ENCODE measurements around the gene ABHD2.

The ABHD2 gene

DNA sequence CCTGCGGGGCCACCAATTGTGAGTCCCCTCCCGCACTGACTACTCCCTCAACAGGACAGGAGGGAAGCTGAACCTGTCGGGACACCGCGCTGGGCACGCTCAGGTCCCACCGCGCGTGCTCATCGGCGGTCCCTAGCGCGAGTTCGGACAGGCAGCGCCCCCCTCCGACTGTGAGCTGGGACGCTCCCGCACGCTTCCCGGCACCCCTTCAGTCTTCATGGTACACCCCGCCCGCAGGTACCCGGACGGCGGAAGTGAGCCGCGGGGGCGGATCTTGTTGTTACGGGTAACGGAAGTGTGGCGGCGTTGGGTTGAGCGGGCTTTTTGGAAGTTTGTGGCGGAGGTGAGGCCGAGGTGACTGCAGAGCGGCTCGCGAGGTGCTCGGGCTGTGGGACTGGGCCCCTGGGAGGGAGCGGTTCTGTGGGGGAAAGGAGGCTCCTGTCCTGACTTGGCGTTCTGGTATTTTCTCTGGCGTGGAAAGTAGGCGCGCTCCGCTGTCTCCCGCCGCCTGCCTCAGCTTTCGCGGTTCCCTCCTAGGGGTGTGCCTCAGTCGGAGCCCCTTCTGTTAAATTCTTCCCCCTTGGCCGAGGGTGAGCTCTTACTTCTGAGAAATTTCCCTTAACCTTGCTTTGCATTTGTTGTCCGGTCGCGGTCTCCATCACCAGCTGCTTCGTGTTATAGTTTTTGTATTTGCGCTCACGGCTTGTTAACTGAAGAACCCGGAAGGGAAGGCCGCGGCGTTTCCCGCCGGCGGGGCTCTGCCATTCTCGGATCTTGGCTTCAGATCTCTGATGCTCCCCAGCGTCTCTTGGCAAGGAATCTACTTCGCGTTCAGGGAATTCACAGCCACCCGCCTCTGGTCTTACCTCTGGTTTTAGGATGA is 155.7 kb downstream of the ABHD2 start, which contains the start of gene FANCI (continued):
- TF ChIP-seq, protein P1, sequence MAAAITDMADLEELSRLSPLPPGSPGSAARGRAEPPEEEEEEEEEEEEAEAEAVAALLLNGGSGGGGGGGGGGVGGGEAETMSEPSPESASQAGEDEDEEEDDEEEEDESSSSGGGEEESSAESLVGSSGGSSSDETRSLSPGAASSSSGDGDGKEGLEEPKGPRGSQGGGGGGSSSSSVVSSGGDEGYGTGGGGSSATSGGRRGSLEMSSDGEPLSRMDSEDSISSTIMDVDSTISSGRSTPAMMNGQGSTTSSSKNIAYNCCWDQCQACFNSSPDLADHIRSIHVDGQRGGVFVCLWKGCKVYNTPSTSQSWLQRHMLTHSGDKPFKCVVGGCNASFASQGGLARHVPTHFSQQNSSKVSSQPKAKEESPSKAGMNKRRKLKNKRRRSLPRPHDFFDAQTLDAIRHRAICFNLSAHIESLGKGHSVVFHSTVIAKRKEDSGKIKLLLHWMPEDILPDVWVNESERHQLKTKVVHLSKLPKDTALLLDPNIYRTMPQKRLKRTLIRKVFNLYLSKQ (tag by site-specific recombination; IDR thresholded peaks at IDR 0.05; ENCODE audit: borderline replicate concordance): no peak
- TF ChIP-seq, protein P2, sequence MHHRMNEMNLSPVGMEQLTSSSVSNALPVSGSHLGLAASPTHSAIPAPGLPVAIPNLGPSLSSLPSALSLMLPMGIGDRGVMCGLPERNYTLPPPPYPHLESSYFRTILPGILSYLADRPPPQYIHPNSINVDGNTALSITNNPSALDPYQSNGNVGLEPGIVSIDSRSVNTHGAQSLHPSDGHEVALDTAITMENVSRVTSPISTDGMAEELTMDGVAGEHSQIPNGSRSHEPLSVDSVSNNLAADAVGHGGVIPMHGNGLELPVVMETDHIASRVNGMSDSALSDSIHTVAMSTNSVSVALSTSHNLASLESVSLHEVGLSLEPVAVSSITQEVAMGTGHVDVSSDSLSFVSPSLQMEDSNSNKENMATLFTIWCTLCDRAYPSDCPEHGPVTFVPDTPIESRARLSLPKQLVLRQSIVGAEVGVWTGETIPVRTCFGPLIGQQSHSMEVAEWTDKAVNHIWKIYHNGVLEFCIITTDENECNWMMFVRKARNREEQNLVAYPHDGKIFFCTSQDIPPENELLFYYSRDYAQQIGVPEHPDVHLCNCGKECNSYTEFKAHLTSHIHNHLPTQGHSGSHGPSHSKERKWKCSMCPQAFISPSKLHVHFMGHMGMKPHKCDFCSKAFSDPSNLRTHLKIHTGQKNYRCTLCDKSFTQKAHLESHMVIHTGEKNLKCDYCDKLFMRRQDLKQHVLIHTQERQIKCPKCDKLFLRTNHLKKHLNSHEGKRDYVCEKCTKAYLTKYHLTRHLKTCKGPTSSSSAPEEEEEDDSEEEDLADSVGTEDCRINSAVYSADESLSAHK (tag by site-specific recombination; IDR thresholded peaks at IDR 0.05): no peak
- TF ChIP-seq ZNF354C (tag by site-specific recombination; IDR thresholded peaks at IDR 0.05; ENCODE audit: borderline replicate concordance, low read depth) (no peak), ZBTB7A (tag by site-specific recombination; IDR thresholded peaks at IDR 0.05; ENCODE audit: low read depth) (no peak), HOXC10 (CRISPR knock-in tag; IDR thresholded peaks at IDR 0.05) (peak; percentile 92; the same call in 1 of the 2 replicates), ZNF654 (tag by site-specific recombination; IDR thresholded peaks at IDR 0.05; ENCODE audit: low read depth) (peak; percentile 22; the same call in 1 of the 2 replicates), REPIN1 (tag by site-specific recombination; IDR thresholded peaks at IDR 0.05; ENCODE audit: low read depth) (no peak), ZFHX2 (tag by site-specific recombination; conservative IDR thresholded peaks at IDR 0.05) (peak; percentile 50; the same call in 1 of the 2 replicates), ZNF76 (tag by site-specific recombination; IDR thresholded peaks at IDR 0.05; ENCODE audit: borderline replicate concordance, low read depth) (peak; percentile 77), ZFP37 (tag by site-specific recombination; IDR thresholded peaks at IDR 0.05) (peak; percentile 71), ZNF404 (tag by site-specific recombination; IDR thresholded peaks at IDR 0.05) (no peak), ZNF621 (tag by site-specific recombination; IDR thresholded peaks at IDR 0.05) (no peak), ZNF324 (tag by site-specific recombination; IDR thresholded peaks at IDR 0.05) (no peak; the same call in 1 of the 2 replicates), ZNF548 (tag by site-specific recombination; IDR thresholded peaks at IDR 0.05) (0 out of 2 replicates have a peak, but pooled peaks have one; percentile 23), MEIS1 (CRISPR knock-in tag; IDR thresholded peaks at IDR 0.05; ENCODE audit: borderline replicate concordance) (no peak), ZNF19 (tag by site-specific recombination; IDR thresholded peaks at IDR 0.05; ENCODE audit: low read depth) (no peak), BCL11A (tag by site-specific recombination; IDR thresholded peaks at IDR 0.05; ENCODE audit: low read depth) (no peak), ZNF157 (tag by site-specific recombination; IDR thresholded peaks at IDR 0.05) (no peak), SP3 (tag by site-specific recombination; IDR thresholded peaks at IDR 0.05) (peak; percentile 62; the same call in 1 of the 2 replicates), ZNF623 (tag by site-specific recombination; IDR thresholded peaks at IDR 0.05) (no peak), ZNF785 (tag by site-specific recombination; IDR thresholded peaks at IDR 0.05) (no peak), SALL2 (tag by site-specific recombination; IDR thresholded peaks at IDR 0.05; ENCODE audit: borderline replicate concordance) (no peak), ZNF629 (tag by site-specific recombination; IDR thresholded peaks at IDR 0.05) (peak; percentile 68), SP2 (tag by site-specific recombination; IDR thresholded peaks at IDR 0.05) (peak; percentile 81), ZNF391 (tag by site-specific recombination; IDR thresholded peaks at IDR 0.05; ENCODE audit: borderline replicate concordance, low read depth) (no peak), ZNF239 (tag by site-specific recombination; IDR thresholded peaks at IDR 0.05) (no peak), RBAK (tag by site-specific recombination; IDR thresholded peaks at IDR 0.05) (no peak)
- TF ChIP-seq, protein P3, sequence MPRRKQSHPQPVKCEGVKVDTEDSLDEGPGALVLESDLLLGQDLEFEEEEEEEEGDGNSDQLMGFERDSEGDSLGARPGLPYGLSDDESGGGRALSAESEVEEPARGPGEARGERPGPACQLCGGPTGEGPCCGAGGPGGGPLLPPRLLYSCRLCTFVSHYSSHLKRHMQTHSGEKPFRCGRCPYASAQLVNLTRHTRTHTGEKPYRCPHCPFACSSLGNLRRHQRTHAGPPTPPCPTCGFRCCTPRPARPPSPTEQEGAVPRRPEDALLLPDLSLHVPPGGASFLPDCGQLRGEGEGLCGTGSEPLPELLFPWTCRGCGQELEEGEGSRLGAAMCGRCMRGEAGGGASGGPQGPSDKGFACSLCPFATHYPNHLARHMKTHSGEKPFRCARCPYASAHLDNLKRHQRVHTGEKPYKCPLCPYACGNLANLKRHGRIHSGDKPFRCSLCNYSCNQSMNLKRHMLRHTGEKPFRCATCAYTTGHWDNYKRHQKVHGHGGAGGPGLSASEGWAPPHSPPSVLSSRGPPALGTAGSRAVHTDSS (tag by site-specific recombination; IDR thresholded peaks at IDR 0.05): no peak
- TF ChIP-seq, protein P4, sequence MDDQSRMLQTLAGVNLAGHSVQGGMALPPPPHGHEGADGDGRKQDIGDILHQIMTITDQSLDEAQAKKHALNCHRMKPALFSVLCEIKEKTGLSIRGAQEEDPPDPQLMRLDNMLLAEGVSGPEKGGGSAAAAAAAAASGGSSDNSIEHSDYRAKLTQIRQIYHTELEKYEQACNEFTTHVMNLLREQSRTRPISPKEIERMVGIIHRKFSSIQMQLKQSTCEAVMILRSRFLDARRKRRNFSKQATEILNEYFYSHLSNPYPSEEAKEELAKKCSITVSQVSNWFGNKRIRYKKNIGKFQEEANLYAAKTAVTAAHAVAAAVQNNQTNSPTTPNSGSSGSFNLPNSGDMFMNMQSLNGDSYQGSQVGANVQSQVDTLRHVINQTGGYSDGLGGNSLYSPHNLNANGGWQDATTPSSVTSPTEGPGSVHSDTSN (CRISPR knock-in tag; IDR thresholded peaks at IDR 0.05): peak; percentile 81; the same call in 1 of the 2 replicates
- TF ChIP-seq, protein P5, sequence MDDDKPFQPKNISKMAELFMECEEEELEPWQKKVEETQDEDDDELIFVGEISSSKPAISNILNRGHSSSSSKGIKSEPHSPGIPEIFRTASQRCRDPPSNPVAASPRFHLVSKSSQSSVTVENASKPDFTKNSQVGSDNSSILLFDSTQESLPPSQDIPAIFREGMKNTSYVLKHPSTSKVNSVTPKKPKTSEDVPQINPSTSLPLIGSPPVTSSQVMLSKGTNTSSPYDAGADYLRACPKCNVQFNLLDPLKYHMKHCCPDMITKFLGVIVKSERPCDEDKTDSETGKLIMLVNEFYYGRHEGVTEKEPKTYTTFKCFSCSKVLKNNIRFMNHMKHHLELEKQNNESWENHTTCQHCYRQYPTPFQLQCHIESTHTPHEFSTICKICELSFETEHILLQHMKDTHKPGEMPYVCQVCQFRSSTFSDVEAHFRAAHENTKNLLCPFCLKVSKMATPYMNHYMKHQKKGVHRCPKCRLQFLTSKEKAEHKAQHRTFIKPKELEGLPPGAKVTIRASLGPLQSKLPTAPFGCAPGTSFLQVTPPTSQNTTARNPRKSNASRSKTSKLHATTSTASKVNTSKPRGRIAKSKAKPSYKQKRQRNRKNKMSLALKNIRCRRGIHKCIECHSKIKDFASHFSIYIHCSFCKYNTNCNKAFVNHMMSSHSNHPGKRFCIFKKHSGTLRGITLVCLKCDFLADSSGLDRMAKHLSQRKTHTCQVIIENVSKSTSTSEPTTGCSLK (tag by site-specific recombination; IDR thresholded peaks at IDR 0.05): no peak
- TF ChIP-seq, protein P6, sequence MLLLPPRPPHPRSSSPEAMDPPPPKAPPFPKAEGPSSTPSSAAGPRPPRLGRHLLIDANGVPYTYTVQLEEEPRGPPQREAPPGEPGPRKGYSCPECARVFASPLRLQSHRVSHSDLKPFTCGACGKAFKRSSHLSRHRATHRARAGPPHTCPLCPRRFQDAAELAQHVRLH (tag by site-specific recombination; IDR thresholded peaks at IDR 0.05): 0 out of 2 replicates have a peak, but pooled peaks have one; percentile 39

Measured in HEK293 (cell line).